ENCODE data around the gene GRK1. TPM values are rescaled to one million over a fixed set of nuclear protein-coding genes. Genes with fewer than 3 reads are reported as not detected.

The GRK1 gene
- total RNA-seq, 2 experiments from 2014 or later: 0.07 to 0.09 TPM

GRCh38 chr13:113769881-113770280, 102.9 kb downstream of the GRK1 start:
- ChIA-PET CTCF (no interaction called here), POLR2A (no interaction called here)
- Mint-ChIP-seq H3K27me3 (peaks cover 2% of the 10 kb centered on the region), H3K36me3 (ENCODE audit: low read depth) (no peaks in the 10 kb centered on the region), H3K4me3 (no peak overlapping the region), H3K27ac (no peak overlapping the region), H3K9me3 (peaks cover 11% of the 10 kb centered on the region), H3K4me1 (ENCODE audit: low read depth) (peaks cover 11% of the 10 kb centered on the region)
- DNase-seq (no peak), ATAC-seq (no peak)
- no peak for TF ChIP-seq CTCF (IDR thresholded peaks at IDR 0.05)
- intact Hi-C loops (cut with micrococcal nuclease): no loop called here

GRCh38 chr13:113770441-113770840, 103.4 kb downstream of the GRK1 start:
- ATAC-seq: no peak
- DNase-seq: no peak
- ChIA-PET CTCF (no interaction called here), POLR2A (no interaction called here)
- no peak overlapping the region for H3K27ac Mint-ChIP-seq
- peaks cover 11% of the 10 kb centered on the region for H3K9me3 Mint-ChIP-seq
- intact Hi-C loops (cut with micrococcal nuclease): no loop called here
- TF ChIP-seq CTCF (IDR thresholded peaks at IDR 0.05): no peak
- peaks cover 11% of the 10 kb centered on the region for H3K4me1 Mint-ChIP-seq (ENCODE audit: low read depth)
- no peaks in the 10 kb centered on the region for H3K36me3 Mint-ChIP-seq (ENCODE audit: low read depth)
- H3K4me3 Mint-ChIP-seq: no peak overlapping the region
- H3K27me3 Mint-ChIP-seq: peaks cover 2% of the 10 kb centered on the region

- DNase-seq (no peak), ATAC-seq (no peak)
- no peak overlapping the region for H3K4me3 Mint-ChIP-seq
- peaks cover 11% of the 10 kb centered on the region for H3K4me1 Mint-ChIP-seq (ENCODE audit: low read depth)
- intact Hi-C loops (cut with micrococcal nuclease): no loop called here
- H3K27me3 Mint-ChIP-seq: no peaks in the 10 kb centered on the region
- ChIA-PET CTCF (no interaction called here), POLR2A (no interaction called here)
- no peak for TF ChIP-seq CTCF (IDR thresholded peaks at IDR 0.05)
- H3K9me3 Mint-ChIP-seq: peaks cover 11% of the 10 kb centered on the region
- no peak overlapping the region for H3K27ac Mint-ChIP-seq
- H3K36me3 Mint-ChIP-seq (ENCODE audit: low read depth): no peaks in the 10 kb centered on the region
Measured at GRCh38 chr13:113770937-113771336, 103.9 kb downstream of the GRK1 start.

GRCh38 chr13:113771709-113772331, 104.8 kb downstream of the GRK1 start:
- POLR2A ChIA-PET: no interaction called here
- peaks cover 11% of the 10 kb centered on the region for H3K4me1 Mint-ChIP-seq (ENCODE audit: low read depth)
- TF ChIP-seq CTCF (IDR thresholded peaks at IDR 0.05): no peak
- intact Hi-C loops (cut with micrococcal nuclease): no loop called here
- no peak overlapping the region for H3K27ac Mint-ChIP-seq
- ATAC-seq (peak; percentile 77), DNase-seq (no peak)
- H3K4me3 Mint-ChIP-seq: no peak overlapping the region
- peaks cover 11% of the 10 kb centered on the region for H3K9me3 Mint-ChIP-seq
- CTCF ChIA-PET: no interaction called here
- no peaks in the 10 kb centered on the region for H3K27me3 Mint-ChIP-seq
- no peaks in the 10 kb centered on the region for H3K36me3 Mint-ChIP-seq (ENCODE audit: low read depth)

GRCh38 chr13:113774177-113775107, 107.4 kb downstream of the GRK1 start:
- DNase-seq (no peak), ATAC-seq (no peak)
- intact Hi-C loops (cut with micrococcal nuclease): no loop called here
- ChIA-PET POLR2A (no interaction called here), CTCF (interaction anchor here (1.0 kb wide), 1 partner anchor 50 kb away, joined by 3 read pairs; no protein-coding TSS in a partner anchor)
- Mint-ChIP-seq H3K4me1 (ENCODE audit: low read depth) (peaks cover 11% of the 10 kb centered on the region), H3K9me3 (peaks cover 11% of the 10 kb centered on the region), H3K36me3 (ENCODE audit: low read depth) (no peaks in the 10 kb centered on the region), H3K27ac (no peak overlapping the region), H3K4me3 (no peak overlapping the region), H3K27me3 (peaks cover 14% of the 10 kb centered on the region)
- no peak for TF ChIP-seq CTCF (IDR thresholded peaks at IDR 0.05)

Measured in activated CD8-positive, alpha-beta T cell treated with anti-CD3 and anti-CD28 coated beads for 36 hours (primary cell).